ENCODE measurements around the gene MOB3A.

Gene MOB3A

DNA sequence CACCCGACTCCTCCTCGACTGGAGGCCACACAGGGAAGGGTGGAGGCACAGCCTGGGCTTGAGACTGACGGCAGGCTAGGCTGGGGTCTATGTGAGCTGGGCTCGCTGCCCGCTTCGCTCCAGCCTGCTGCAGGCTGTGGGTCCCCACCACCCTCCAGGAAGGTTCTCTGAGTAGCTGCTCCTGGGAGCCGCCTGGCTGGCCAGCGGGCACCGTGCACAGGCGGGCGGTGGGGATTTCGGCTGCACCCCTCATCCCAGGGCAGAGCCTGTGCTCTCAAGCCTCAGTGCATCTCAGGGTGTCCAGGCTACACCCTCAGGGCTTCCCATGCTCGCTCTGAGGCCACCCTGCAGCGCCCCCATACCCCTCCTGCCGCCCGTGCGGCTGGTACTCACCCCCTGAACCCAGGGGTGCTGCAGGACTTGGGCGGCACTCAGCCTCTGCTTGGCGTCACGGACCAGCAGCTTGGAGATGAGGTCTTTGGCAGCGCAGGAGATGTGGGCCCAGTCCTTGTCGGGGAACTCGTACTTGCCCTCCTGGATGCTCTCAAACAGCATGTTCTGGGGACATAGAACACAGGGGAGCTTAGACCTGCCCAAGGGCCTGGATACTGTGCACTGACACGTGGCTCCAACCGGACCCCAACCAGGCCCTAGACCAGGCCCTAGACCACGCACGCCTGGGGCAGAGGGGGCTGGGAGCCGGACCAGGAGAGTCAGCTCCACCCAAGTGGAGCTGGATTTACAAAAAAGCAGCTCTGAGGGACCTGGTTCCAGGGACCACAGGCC, 55.3 kb downstream of the MOB3A start:
- no peaks in the 10 kb centered on the region for H3K9me3 ChIP-seq (ENCODE audit: control insufficient read depth, low read length)
- H2BK120ac ChIP-seq (ENCODE audit: low read depth, low read length), result no peak overlapping the region
- H3K27me3 ChIP-seq (ENCODE audit: control insufficient read depth in 1 of 2, insufficient read depth in 1 of 2, low read length in 2 of 2), result no peaks in the 10 kb centered on the region
- no peak overlapping the region for H3K4ac ChIP-seq (ENCODE audit: low read depth in 1 of 2, low read length in 2 of 2)
- no peak overlapping the region for H3K4me3 ChIP-seq (ENCODE audit: insufficient read depth in 1 of 2, low read depth in 1 of 2, low read length in 2 of 2)
- no peak overlapping the region for H3K4me2 ChIP-seq (ENCODE audit: low read length, poor library complexity, severe bottlenecking)
- H3K4me1 ChIP-seq (ENCODE audit: control insufficient read depth, insufficient read depth, low read depth, low read length), result peaks cover 48% of the 10 kb centered on the region
- H4K91ac ChIP-seq (ENCODE audit: low read length), result no peak overlapping the region
- no peak overlapping the region for H2BK5ac ChIP-seq (ENCODE audit: low read depth, low read length, poor library complexity, severe bottlenecking)
- no peak overlapping the region for H3K9ac ChIP-seq (ENCODE audit: low read length)
- no peak overlapping the region for H2AFZ ChIP-seq (ENCODE audit: low read depth, low read length)
- H2BK15ac ChIP-seq (ENCODE audit: low read depth, poor library complexity, severe bottlenecking), result no peak overlapping the region
- peaks cover 35% of the 10 kb centered on the region for H3K79me1 ChIP-seq (replicated peaks; ENCODE audit: low read length, poor library complexity, severe bottlenecking)
- peak overlapping the region in 1 of 2 experiments; percentile 25 for H2BK12ac ChIP-seq (ENCODE audit: low read length in 2 of 2)
- peak overlapping the region; percentile 82 for H2AK5ac ChIP-seq (ENCODE audit: low read length, severe bottlenecking)
- no peak overlapping the region for H4K8ac ChIP-seq (ENCODE audit: low read length)
- no peak overlapping the region for H3K14ac ChIP-seq (ENCODE audit: low read length in 2 of 2)
- WGBS, result 95% methylated on average over 28 of the region's 28 CpGs
- no peak overlapping the region for H3K23ac ChIP-seq (ENCODE audit: low read length in 2 of 2)
- H3K18ac ChIP-seq (ENCODE audit: low read depth in 1 of 2, low read length in 2 of 2), result peak overlapping the region in 1 of 2 experiments; percentile 11
- DNase-seq, result no peak
- no peak overlapping the region for H3K27ac ChIP-seq (ENCODE audit: low read length, poor library complexity, severe bottlenecking)
- peaks cover 74 to 82% of the 10 kb centered on the region in 2 experiments for H3K36me3 ChIP-seq (ENCODE audit: control insufficient read depth in 1 of 2, insufficient read depth in 2 of 2, low read depth in 1 of 2, low read length in 2 of 2)

GRCh38 chr19:2039959-2040646, 56.0 kb downstream of the MOB3A start:
- no peak overlapping the region for H3K23ac ChIP-seq (ENCODE audit: low read length in 2 of 2)
- H2BK5ac ChIP-seq (ENCODE audit: low read depth, low read length, poor library complexity, severe bottlenecking), result no peak overlapping the region
- H3K14ac ChIP-seq (ENCODE audit: low read length in 2 of 2), result no peak overlapping the region
- peaks cover 66 to 75% of the 10 kb centered on the region in 2 experiments for H3K36me3 ChIP-seq (ENCODE audit: control insufficient read depth in 1 of 2, insufficient read depth in 2 of 2, low read depth in 1 of 2, low read length in 2 of 2)
- H3K9ac ChIP-seq (ENCODE audit: low read length), result no peak overlapping the region
- no peaks in the 10 kb centered on the region for H3K9me3 ChIP-seq (ENCODE audit: control insufficient read depth, low read length)
- H4K91ac ChIP-seq (ENCODE audit: low read length), result no peak overlapping the region
- H3K4me3 ChIP-seq (ENCODE audit: insufficient read depth in 1 of 2, low read depth in 1 of 2, low read length in 2 of 2), result no peak overlapping the region
- H3K4ac ChIP-seq (ENCODE audit: low read depth in 1 of 2, low read length in 2 of 2), result no peak overlapping the region
- H2BK120ac ChIP-seq (ENCODE audit: low read depth, low read length), result no peak overlapping the region
- H3K18ac ChIP-seq (ENCODE audit: low read depth in 1 of 2, low read length in 2 of 2), result no peak overlapping the region
- no peak for DNase-seq
- H3K79me1 ChIP-seq (replicated peaks; ENCODE audit: low read length, poor library complexity, severe bottlenecking), result peaks cover 29% of the 10 kb centered on the region
- H3K4me1 ChIP-seq (ENCODE audit: control insufficient read depth, insufficient read depth, low read depth, low read length), result peaks cover 45% of the 10 kb centered on the region
- H3K27me3 ChIP-seq (ENCODE audit: control insufficient read depth in 1 of 2, insufficient read depth in 1 of 2, low read length in 2 of 2), result no peaks in the 10 kb centered on the region
- H2BK12ac ChIP-seq (ENCODE audit: low read length in 2 of 2), result no peak overlapping the region
- no peak overlapping the region for H3K4me2 ChIP-seq (ENCODE audit: low read length, poor library complexity, severe bottlenecking)
- 93% methylated on average over 20 of the region's 20 CpGs for WGBS
- no peak overlapping the region for H2AFZ ChIP-seq (ENCODE audit: low read depth, low read length)
- no peak overlapping the region for H4K8ac ChIP-seq (ENCODE audit: low read length)
- H2BK15ac ChIP-seq (ENCODE audit: low read depth, poor library complexity, severe bottlenecking), result no peak overlapping the region
- no peak overlapping the region for H2AK5ac ChIP-seq (ENCODE audit: low read length, severe bottlenecking)
- H3K27ac ChIP-seq (ENCODE audit: low read length, poor library complexity, severe bottlenecking), result no peak overlapping the region

DNA sequence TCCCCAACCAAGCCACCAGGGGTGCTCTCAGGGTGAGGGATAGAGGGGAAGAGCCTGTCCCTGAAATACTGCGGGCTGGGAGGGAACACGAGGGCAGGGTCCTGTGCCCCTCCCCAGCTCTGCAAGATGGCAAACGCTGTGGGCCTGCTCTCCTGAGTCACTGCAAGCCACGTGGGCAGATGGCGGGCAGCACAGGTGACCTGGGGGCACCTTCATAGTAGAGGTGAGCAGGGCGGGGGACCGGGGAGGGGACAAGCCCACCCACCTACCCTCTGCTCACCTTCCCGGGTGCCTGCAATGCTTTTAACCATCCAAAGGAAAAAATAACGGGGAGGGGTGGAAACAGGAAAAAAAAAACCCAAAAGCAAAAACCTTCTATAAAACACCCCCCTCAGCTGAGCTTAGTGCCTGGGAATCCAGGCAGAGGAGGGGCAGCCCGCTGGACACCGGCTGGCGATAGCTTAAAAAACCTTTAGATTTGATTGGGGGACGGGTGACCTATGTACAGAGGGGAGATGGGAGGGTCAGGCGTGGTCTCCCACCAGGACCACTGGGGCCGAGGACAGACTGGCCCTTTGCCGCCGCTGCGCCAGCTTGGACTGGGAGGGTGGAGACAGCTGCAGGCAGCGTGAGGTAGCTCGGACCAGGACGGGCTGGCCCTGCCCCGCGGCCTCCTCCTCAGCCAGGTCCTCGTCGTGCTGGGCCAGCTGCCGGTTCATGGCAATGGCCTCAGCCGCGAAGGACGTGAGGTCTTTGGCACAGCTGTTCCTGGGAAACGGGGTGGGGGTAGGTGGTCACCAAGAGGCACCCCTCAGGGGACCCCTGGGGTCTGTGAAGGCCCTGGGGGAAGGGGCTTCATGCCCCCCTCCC, 56.8 kb downstream of the MOB3A start:
- no peak overlapping the region for H4K91ac ChIP-seq (ENCODE audit: low read length)
- no peak overlapping the region for H2AK5ac ChIP-seq (ENCODE audit: low read length, severe bottlenecking)
- H2AFZ ChIP-seq (ENCODE audit: low read depth, low read length), result no peak overlapping the region
- peaks cover 58 to 67% of the 10 kb centered on the region in 2 experiments for H3K36me3 ChIP-seq (ENCODE audit: control insufficient read depth in 1 of 2, insufficient read depth in 2 of 2, low read depth in 1 of 2, low read length in 2 of 2)
- H3K4ac ChIP-seq (ENCODE audit: low read depth in 1 of 2, low read length in 2 of 2), result no peak overlapping the region
- peaks cover 37% of the 10 kb centered on the region for H3K4me1 ChIP-seq (ENCODE audit: control insufficient read depth, insufficient read depth, low read depth, low read length)
- H2BK120ac ChIP-seq (ENCODE audit: low read depth, low read length), result no peak overlapping the region
- no peak overlapping the region for H3K14ac ChIP-seq (ENCODE audit: low read length in 2 of 2)
- no peak overlapping the region for H2BK5ac ChIP-seq (ENCODE audit: low read depth, low read length, poor library complexity, severe bottlenecking)
- no peak overlapping the region for H3K9ac ChIP-seq (ENCODE audit: low read length)
- no peak overlapping the region for H2BK12ac ChIP-seq (ENCODE audit: low read length in 2 of 2)
- H3K4me3 ChIP-seq (ENCODE audit: insufficient read depth in 1 of 2, low read depth in 1 of 2, low read length in 2 of 2), result no peak overlapping the region
- H3K23ac ChIP-seq (ENCODE audit: low read length in 2 of 2), result no peak overlapping the region
- peaks cover 23% of the 10 kb centered on the region for H3K79me1 ChIP-seq (replicated peaks; ENCODE audit: low read length, poor library complexity, severe bottlenecking)
- no peak overlapping the region for H4K8ac ChIP-seq (ENCODE audit: low read length)
- H3K18ac ChIP-seq (ENCODE audit: low read depth in 1 of 2, low read length in 2 of 2), result no peak overlapping the region
- no peak for DNase-seq
- WGBS, result 93% methylated on average over 22 of the region's 30 CpGs
- H3K27me3 ChIP-seq (ENCODE audit: control insufficient read depth in 1 of 2, insufficient read depth in 1 of 2, low read length in 2 of 2), result no peaks in the 10 kb centered on the region
- H3K4me2 ChIP-seq (ENCODE audit: low read length, poor library complexity, severe bottlenecking), result no peak overlapping the region
- H3K9me3 ChIP-seq (ENCODE audit: control insufficient read depth, low read length), result no peaks in the 10 kb centered on the region
- H2BK15ac ChIP-seq (ENCODE audit: low read depth, poor library complexity, severe bottlenecking), result no peak overlapping the region
- H3K27ac ChIP-seq (ENCODE audit: low read length, poor library complexity, severe bottlenecking), result no peak overlapping the region

Measured in mesenchymal stem cell (in vitro differentiated cells and primary cell).